ENCODE measurements around the gene B3GNT4. TPM values are rescaled to one million over a fixed set of nuclear protein-coding genes. Genes with fewer than 3 reads are reported as not detected.
"Not testable (repeated sequence)": the region's sequence is repeated elsewhere in the genome, so short reads cannot be mapped to it uniquely, and the experiment has no call there.

Gene B3GNT4
- total RNA-seq, 1 donor from 2014 or later: 0.29 TPM

DNA sequence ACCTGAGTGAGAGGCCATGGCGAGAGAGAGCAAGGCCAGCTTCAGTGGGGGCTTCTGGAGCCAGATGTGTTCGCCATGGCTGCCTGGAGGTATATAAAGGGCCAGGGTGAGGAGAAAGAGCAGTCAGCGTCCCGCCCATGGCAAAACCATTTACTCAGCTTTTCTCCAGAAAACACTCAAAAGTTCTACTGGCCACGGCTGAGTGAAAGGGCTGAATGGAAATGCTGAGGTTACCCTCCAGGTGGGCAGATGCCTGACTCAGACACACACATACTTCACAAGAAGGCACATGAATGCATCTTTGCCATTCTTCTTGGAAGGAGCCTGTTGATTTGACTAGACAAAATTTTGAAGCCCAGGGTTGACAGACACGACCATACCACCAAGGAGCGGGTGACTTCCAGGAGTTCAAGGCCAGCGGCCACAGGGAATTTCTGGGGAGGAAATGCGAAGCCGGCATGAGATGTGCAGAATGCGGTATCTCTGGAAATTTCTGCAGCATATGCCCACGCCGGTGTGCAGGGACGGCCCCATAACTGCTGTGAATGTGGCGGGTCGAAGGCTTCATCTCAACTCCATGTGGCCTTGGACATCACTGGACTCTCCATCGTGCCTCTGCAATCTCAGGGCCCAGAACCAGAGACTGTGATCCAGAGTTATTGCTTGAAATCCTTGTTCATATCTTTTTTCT lies 29.2 kb upstream of the B3GNT4 start, which contains the start of gene IL31:
Gene IL31, minus strand, starts transcription at position 67 of the 691 bp plus-strand sequence. Its CDS starts 49 bp downstream, at position 18.
- intact Hi-C loops (cut with micrococcal nuclease): loop anchor here (1.0 to 2.0 kb wide), 2 partner anchors 8 to 13 kb away; no protein-coding TSS in a partner anchor
- Mint-ChIP-seq H3K27me3 (ENCODE audit: insufficient read depth) (peaks cover 8% of the 10 kb centered on the region), H3K9me3 (no peaks in the 10 kb centered on the region), H3K27ac (no peak within 1 kb of the TSS), H3K4me3 (no peak within 1 kb of the TSS), H3K36me3 (ENCODE audit: low read depth) (no peaks in the 10 kb centered on the region), H3K4me1 (ENCODE audit: low read depth) (no peaks in the 10 kb centered on the region)
- no peak for DNase-seq (ENCODE audit: low spot score)

DNA sequence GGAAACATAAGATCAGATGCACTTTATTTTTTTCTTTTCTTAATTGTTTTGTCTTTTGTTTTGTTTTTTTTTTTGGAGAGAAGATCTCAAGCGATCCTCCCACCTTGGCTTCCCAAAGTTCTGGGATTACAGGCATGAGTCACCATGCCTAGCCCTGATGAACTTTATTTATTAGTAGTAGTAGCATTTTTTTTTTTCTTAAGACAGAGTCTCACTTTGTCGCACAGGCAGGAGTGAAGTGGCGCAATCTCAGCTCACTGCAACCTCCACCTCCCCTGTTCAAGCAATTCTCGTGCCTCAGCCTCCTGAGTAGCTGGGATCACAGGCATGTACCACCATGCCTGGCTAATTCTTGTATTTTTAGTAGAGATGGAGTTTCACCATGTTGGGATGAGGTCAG lies 27.0 kb upstream of the B3GNT4 start:
- H3K27ac Mint-ChIP-seq; H3K4me3 Mint-ChIP-seq; H3K36me3 Mint-ChIP-seq (ENCODE audit: low read depth); H3K9me3 Mint-ChIP-seq; intact Hi-C loops (cut with micrococcal nuclease); DNase-seq (ENCODE audit: low spot score); H3K4me1 Mint-ChIP-seq (ENCODE audit: low read depth): not testable (repeated sequence)
- peaks cover 12% of the 10 kb centered on the region for H3K27me3 Mint-ChIP-seq (ENCODE audit: insufficient read depth)

DNA sequence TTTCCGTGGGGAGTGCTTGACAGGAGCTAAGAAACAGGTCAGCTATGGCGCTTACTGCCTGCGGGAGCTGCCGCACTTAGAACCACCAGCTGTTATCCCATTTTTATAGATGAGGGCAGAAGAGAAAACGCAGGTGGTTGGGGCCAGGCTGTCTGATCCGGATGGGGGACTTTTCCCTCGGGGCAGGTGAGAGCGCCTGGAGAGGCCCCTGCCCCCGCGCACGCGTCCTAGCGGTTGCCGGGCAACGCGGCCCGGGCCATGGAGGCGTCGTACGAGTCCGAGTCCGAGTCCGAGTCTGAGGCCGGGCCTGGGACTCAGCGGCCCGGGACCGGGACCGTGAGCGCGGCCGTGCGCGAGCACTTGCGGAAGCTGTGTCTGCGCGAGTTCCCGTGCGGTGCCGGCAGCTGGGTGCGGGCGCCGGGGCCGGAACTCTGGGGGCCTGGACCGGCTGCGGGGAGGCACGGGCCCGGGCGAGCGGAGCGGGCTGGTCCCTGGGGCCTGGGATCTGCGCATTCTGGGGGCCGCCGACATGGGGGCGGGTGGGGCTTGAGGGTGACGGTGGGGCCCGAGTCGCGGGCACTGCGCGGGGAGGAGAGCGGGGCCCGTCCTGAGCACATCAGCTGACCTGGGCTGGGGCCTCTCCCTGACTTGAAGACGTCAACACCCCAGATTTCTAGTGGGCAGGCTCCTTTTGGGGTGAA lies 20.5 kb upstream of the B3GNT4 start, which contains the start of gene LRRC43:
Gene LRRC43, plus strand, starts transcription at position 237 of the 701 bp plus-strand sequence. Its CDS starts 22 bp downstream, at position 259.
- Mint-ChIP-seq H3K4me3 (peak within 1 kb of the TSS; percentile 76), H3K27me3 (ENCODE audit: insufficient read depth) (peaks cover 16% of the 10 kb centered on the region), H3K4me1 (ENCODE audit: low read depth) (peaks cover 5% of the 10 kb centered on the region), H3K27ac (no peak within 1 kb of the TSS), H3K9me3 (no peaks in the 10 kb centered on the region), H3K36me3 (ENCODE audit: low read depth) (no peaks in the 10 kb centered on the region)
- intact Hi-C loops (cut with micrococcal nuclease): loop anchor here (2.0 kb wide), 1 partner anchor 16 kb away; no protein-coding TSS in a partner anchor
- peak; percentile 19 for DNase-seq (ENCODE audit: low spot score)

- Mint-ChIP-seq H3K4me1 (ENCODE audit: low read depth) (peaks cover 5% of the 10 kb centered on the region), H3K9me3 (no peaks in the 10 kb centered on the region), H3K27ac (no peak overlapping the region), H3K27me3 (ENCODE audit: insufficient read depth) (peaks cover 16% of the 10 kb centered on the region), H3K36me3 (ENCODE audit: low read depth) (no peaks in the 10 kb centered on the region), H3K4me3 (peak overlapping the region; percentile 33)
- intact Hi-C loops (cut with micrococcal nuclease): loop anchor here (2.0 kb wide), 1 partner anchor 17 kb away; no protein-coding TSS in a partner anchor
- DNase-seq (ENCODE audit: low spot score): no peak
Observed at GRCh38 chr12:122183588-122183940, 19.9 kb upstream of the B3GNT4 start.

- H3K4me1 Mint-ChIP-seq (ENCODE audit: low read depth): peaks cover 5% of the 10 kb centered on the region
- H3K9me3 Mint-ChIP-seq: no peaks in the 10 kb centered on the region
- intact Hi-C loops (cut with micrococcal nuclease): no loop called here
- peaks cover 17% of the 10 kb centered on the region for H3K27me3 Mint-ChIP-seq (ENCODE audit: insufficient read depth)
- no peak for DNase-seq (ENCODE audit: low spot score)
- H3K4me3 Mint-ChIP-seq: no peak overlapping the region
- no peaks in the 10 kb centered on the region for H3K36me3 Mint-ChIP-seq (ENCODE audit: low read depth)
- peak overlapping the region; percentile 14 for H3K27ac Mint-ChIP-seq
Observed at GRCh38 chr12:122184517-122184916, 19.0 kb upstream of the B3GNT4 start.

DNA sequence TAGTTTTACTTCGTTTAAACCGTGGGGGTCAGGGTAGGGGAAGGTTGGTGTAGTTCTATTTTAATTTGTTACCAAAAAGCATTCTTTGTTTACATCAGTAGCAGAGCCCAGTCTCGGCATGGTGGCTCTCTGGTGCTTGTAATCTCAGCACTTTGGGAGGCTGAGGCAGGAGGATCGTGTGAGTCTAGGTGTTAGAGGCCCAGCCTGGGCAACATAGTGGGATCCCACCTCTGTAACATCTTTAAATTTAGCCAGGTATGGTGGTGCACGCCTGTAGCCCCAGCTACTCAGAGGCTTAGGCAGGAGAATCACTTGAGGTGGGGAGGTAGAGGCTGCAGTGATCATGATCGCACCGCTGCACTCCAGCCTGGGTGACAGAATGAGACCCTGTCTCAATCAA lies 18.4 kb upstream of the B3GNT4 start:
- no peaks in the 10 kb centered on the region for H3K36me3 Mint-ChIP-seq (ENCODE audit: low read depth)

DNA sequence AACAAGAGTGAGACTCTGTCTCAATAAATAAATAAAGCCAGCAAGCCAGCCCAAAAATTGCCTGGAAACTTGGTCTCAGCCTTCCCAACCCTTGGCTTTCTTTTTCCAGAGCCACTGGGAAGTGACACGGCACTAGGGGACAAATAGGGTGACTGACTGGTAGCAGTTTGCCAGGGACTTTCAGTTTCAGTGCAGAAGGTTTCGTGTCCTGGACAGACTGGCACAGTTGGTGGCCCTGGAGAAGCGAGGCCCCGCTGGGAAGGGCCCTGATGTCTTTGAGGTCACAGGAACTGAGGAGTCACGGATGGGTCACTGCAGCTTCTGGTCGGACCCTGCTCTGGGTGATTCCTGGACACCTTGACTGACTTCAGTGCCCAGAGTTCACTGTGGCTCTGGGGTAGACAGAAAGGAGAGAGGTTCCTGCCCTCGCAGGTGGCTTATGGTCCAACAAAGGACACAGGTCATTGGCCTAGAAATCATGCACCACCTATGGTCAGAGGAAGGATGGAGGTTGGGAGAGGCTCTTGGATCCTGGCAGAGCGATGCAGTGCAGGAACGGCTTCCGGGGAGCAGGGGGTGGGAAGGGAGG lies 17.9 kb upstream of the B3GNT4 start:
- Mint-ChIP-seq H3K4me3 (no peak overlapping the region), H3K36me3 (ENCODE audit: low read depth) (no peaks in the 10 kb centered on the region), H3K4me1 (ENCODE audit: low read depth) (peaks cover 5% of the 10 kb centered on the region), H3K27ac (no peak overlapping the region), H3K27me3 (ENCODE audit: insufficient read depth) (peaks cover 16% of the 10 kb centered on the region), H3K9me3 (no peaks in the 10 kb centered on the region)
- no peak for DNase-seq (ENCODE audit: low spot score)
- intact Hi-C loops (cut with micrococcal nuclease): no loop called here

More for the DNA sequence above, 18.4 kb upstream of the B3GNT4 start:
- intact Hi-C loops (cut with micrococcal nuclease): no loop called here
- Mint-ChIP-seq H3K9me3 (no peaks in the 10 kb centered on the region), H3K4me3 (no peak overlapping the region), H3K27ac (no peak overlapping the region), H3K27me3 (ENCODE audit: insufficient read depth) (peaks cover 18% of the 10 kb centered on the region), H3K4me1 (ENCODE audit: low read depth) (peaks cover 5% of the 10 kb centered on the region)
- no peak for DNase-seq (ENCODE audit: low spot score)

GRCh38 chr12:122187466-122187865 lies 16.0 kb upstream of the B3GNT4 start:
- no peak for DNase-seq (ENCODE audit: low spot score)
- intact Hi-C loops (cut with micrococcal nuclease): no loop called here
- H3K4me3 Mint-ChIP-seq: no peak overlapping the region

DNA sequence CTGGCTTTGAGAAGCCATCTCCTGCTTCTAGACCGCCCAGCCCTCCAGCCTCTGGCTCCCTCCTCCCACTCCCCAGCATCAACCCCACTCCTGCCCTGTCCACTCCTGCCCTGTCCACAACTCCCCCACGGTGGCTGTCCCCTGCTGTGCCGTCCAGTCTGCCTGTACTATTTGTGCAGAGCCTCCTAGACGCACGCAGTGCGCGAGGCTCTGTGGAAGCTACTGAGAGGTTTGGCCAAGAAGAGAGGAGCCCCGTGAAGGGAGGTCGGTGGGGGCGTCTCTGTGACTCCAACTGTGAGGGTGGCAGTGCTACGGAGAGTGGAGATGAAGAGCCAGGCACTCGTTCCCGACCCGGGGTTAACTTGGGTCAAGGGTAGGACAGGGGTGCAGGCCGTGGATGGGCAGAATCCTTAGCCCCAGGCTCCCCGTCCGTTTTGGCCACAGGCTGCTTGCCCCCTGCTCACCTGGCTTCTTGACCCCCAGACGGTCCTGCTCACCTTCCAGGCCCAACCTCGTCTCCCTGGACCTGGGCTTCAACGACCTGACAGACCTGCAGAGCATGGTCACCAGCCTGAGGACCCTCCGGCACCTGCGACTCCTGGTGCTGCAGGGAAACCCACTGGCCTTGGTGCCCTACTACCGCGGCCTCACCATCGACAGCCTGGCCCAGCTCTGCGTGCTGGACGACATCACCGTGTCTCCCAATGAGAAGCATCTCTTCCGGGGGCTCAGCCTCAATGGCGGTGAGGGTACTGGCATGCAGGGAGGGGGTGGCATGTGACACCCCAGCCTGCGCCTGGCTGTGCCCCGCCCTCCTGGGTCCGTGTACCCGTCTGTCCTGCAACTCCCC lies 13.7 kb upstream of the B3GNT4 start:
- Mint-ChIP-seq H3K27ac (no peak overlapping the region), H3K36me3 (ENCODE audit: low read depth) (no peaks in the 10 kb centered on the region), H3K27me3 (ENCODE audit: insufficient read depth) (peaks cover 12% of the 10 kb centered on the region), H3K4me1 (ENCODE audit: low read depth) (peaks cover 5% of the 10 kb centered on the region), H3K4me3 (no peak overlapping the region), H3K9me3 (no peaks in the 10 kb centered on the region)
- intact Hi-C loops (cut with micrococcal nuclease): loop anchor here (2.0 kb wide), 1 partner anchor 67 kb away; no protein-coding TSS in a partner anchor
- DNase-seq (ENCODE audit: low spot score): no peak

More at GRCh38 chr12:122187466-122187865, 16.0 kb upstream of the B3GNT4 start:
- peaks cover 9% of the 10 kb centered on the region for H3K27me3 Mint-ChIP-seq (ENCODE audit: insufficient read depth)
- no peak overlapping the region for H3K27ac Mint-ChIP-seq
- H3K36me3 Mint-ChIP-seq (ENCODE audit: low read depth): no peaks in the 10 kb centered on the region
- no peaks in the 10 kb centered on the region for H3K9me3 Mint-ChIP-seq
- peaks cover 10% of the 10 kb centered on the region for H3K4me1 Mint-ChIP-seq (ENCODE audit: low read depth)

DNA sequence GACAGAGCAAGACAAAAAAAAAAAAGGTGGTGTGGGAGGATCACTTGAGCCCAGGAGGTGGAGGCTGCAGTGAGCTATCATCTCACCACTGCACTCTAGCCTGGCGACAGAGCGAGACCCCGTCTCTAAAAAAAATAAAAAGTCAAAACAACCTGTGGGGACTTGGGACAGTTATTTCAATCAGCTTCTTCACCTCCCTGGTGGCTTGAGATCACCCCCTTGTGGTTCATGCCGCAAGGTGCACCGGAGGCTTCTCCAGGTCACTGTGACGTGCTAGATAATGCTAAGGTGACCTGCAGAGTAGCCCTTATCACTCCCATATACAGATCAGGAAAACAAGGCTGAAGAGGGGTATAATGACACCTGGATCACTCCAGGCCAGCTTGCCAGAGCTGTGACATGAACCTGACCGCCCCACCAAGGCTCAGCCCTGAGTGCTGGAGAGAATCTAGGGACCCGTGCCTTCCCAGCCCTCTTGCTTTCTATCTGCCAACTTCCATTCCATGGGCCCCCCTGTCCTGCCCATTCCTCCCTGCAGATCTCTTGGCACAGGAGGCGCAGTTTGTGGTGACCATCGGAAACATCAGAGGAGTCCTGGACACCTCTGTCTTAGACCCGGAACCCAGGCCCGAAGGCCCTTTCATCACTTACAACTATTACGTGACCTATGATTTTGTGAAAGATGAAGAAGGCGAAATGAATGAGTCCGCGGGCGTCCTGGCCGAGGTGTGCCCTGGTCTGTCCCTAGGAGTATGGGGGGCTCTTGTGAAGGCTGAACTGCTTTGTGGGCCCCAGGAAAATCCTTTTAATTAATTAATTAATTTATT lies 12.5 kb upstream of the B3GNT4 start:
- Mint-ChIP-seq H3K4me3 (no peak overlapping the region), H3K27ac (no peak overlapping the region), H3K36me3 (ENCODE audit: low read depth) (no peaks in the 10 kb centered on the region), H3K27me3 (ENCODE audit: insufficient read depth) (peaks cover 9% of the 10 kb centered on the region), H3K9me3 (no peaks in the 10 kb centered on the region), H3K4me1 (ENCODE audit: low read depth) (peaks cover 5% of the 10 kb centered on the region)
- intact Hi-C loops (cut with micrococcal nuclease): loop anchor here (1.0 to 2.0 kb wide), 4 partner anchors 31 to 137 kb away; no protein-coding TSS in a partner anchor
- DNase-seq (ENCODE audit: low spot score): peak; percentile 59

- Mint-ChIP-seq H3K9me3 (no peaks in the 10 kb centered on the region), H3K4me1 (ENCODE audit: low read depth) (peaks cover 7% of the 10 kb centered on the region), H3K27me3 (ENCODE audit: insufficient read depth) (peaks cover 11% of the 10 kb centered on the region)
Observed at GRCh38 chr12:122192441-122192840, 11.1 kb upstream of the B3GNT4 start.

More at GRCh38 chr12:122192441-122192840, 11.1 kb upstream of the B3GNT4 start:
- DNase-seq (ENCODE audit: low spot score): no peak
- intact Hi-C loops (cut with micrococcal nuclease): no loop called here
- Mint-ChIP-seq H3K27ac (no peak overlapping the region), H3K36me3 (ENCODE audit: low read depth) (no peaks in the 10 kb centered on the region), H3K4me3 (no peak overlapping the region)
